Hepatocyte (in vitro differentiated cells): ENCODE data around the gene KIRREL1. TPM values are rescaled to one million over a fixed set of nuclear protein-coding genes. Genes with fewer than 3 reads are reported as not detected.
A peak's percentile ranks its signal among the peaks of the same experiment; 100 is the strongest.

Source experiments
- DNase-seq: peaks from one replicate; pipeline ENCODE4 v3.0.0-alpha.2; 2016; ENCODE audit warnings: low spot score
- H2AFZ ChIP-seq: fragments of 200-600 bp; sonication (generic); 2 replicates; pipeline ENCODE4 v1.6.0; 2016; ENCODE audit warnings: antibody characterized with exemption, mild to moderate bottlenecking
- H3K27ac ChIP-seq: fragments of 200-600 bp; sonication (generic); 2 replicates; pipeline ENCODE4 v1.5.1; 2016; ENCODE audit warnings: mild to moderate bottlenecking
- H3K27me3 ChIP-seq: fragments of 200-600 bp; sonication (generic); 2 replicates; pipeline ENCODE4 v1.6.1; 2016
- H3K36me3 ChIP-seq: fragments of 200-600 bp; sonication (generic); replicated peaks from 2 replicates; pipeline ENCODE4 v1.5.1; 2016; ENCODE audit warnings: low read depth; ENCODE audit not compliant: insufficient read depth
- H3K4me1 ChIP-seq: fragments of 200-600 bp; sonication (generic); 2 replicates; pipeline ENCODE4 v1.5.1; 2016; ENCODE audit warnings: mild to moderate bottlenecking, moderate library complexity; ENCODE audit not compliant: insufficient read depth
- H3K4me2 ChIP-seq: fragments of 200-600 bp; sonication (generic); 2 replicates; pipeline ENCODE4 v1.6.0; 2016
- H3K4me3 ChIP-seq: fragments of 200-600 bp; sonication (generic); 2 replicates; pipeline ENCODE4 v1.5.1; 2016; ENCODE audit warnings: mild to moderate bottlenecking
- H3K79me2 ChIP-seq: fragments of 200-600 bp; sonication (generic); 2 replicates; pipeline ENCODE4 v1.6.0; 2017; ENCODE audit warnings: mild to moderate bottlenecking
- H3K9me2 ChIP-seq: fragments of 200-600 bp; sonication (generic); replicated peaks from 2 replicates; pipeline ENCODE4 v1.6.0; 2017; ENCODE audit warnings: mild to moderate bottlenecking; ENCODE audit not compliant: insufficient read depth
- H3K9me3 ChIP-seq: fragments of 200-600 bp; sonication (generic); 2 replicates; pipeline ENCODE4 v1.5.1; 2016; ENCODE audit warnings: low read depth, mild to moderate bottlenecking
- H4K20me1 ChIP-seq: fragments of 200-600 bp; sonication (generic); 2 replicates; pipeline ENCODE4 v1.6.0; 2016; ENCODE audit warnings: mild to moderate bottlenecking; ENCODE audit not compliant: insufficient read depth, poor library complexity, severe bottlenecking
- CTCF ChIP-seq: fragments of 200-600 bp; sonication (generic); IDR thresholded peaks from 2 replicates; pipeline ENCODE4 v1.5.1; 2016; ENCODE audit warnings: antibody characterized with exemption, mild to moderate bottlenecking; ENCODE audit not compliant: poor library complexity
- EZH2 ChIP-seq: fragments of 200-600 bp; sonication (generic); IDR thresholded peaks from 2 replicates; pipeline ENCODE4 v1.6.1; 2016; ENCODE audit warnings: antibody characterized with exemption, mild to moderate bottlenecking, borderline replicate concordance
- EZH2phosphoT487 ChIP-seq: fragments of 200-600 bp; sonication (generic); IDR thresholded peaks from one replicate; pipeline ENCODE4 v1.6.1; 2018; ENCODE audit warnings: antibody characterized with exemption, mild to moderate bottlenecking, low read depth, moderate library complexity; ENCODE audit not compliant: unreplicated experiment, severe bottlenecking
- WGBS: methylation state at CpG from one replicate; pipeline ENCODE4 v1.1.6; 2016; ENCODE audit warnings: low lambda C conversion rate; ENCODE audit errors: missing lambda C conversion rate; 5-methylcytosine and 5-hydroxymethylcytosine counted together
- polyA plus RNA-seq: library from polyadenylated mRNA; unstranded; fragments of >200 nt; fragmentation: Nextera tagmentation; extraction: Ambion mirVana; gene quantifications from 2 replicates; pipeline ENCODE4 v1.2.1, GENCODE V29; 2016
- total RNA-seq: library from RNA; depleted of rRNA; stranded (reverse); fragments of >200 nt; gene quantifications from 2 replicates; pipeline ENCODE4 v1.2.3, GENCODE V29; 2014

Gene KIRREL1
- total RNA-seq: 33.5 and 47.1 TPM in 2 replicates
- 14.8 and 20.4 TPM in 2 replicates for polyA plus RNA-seq

DNA sequence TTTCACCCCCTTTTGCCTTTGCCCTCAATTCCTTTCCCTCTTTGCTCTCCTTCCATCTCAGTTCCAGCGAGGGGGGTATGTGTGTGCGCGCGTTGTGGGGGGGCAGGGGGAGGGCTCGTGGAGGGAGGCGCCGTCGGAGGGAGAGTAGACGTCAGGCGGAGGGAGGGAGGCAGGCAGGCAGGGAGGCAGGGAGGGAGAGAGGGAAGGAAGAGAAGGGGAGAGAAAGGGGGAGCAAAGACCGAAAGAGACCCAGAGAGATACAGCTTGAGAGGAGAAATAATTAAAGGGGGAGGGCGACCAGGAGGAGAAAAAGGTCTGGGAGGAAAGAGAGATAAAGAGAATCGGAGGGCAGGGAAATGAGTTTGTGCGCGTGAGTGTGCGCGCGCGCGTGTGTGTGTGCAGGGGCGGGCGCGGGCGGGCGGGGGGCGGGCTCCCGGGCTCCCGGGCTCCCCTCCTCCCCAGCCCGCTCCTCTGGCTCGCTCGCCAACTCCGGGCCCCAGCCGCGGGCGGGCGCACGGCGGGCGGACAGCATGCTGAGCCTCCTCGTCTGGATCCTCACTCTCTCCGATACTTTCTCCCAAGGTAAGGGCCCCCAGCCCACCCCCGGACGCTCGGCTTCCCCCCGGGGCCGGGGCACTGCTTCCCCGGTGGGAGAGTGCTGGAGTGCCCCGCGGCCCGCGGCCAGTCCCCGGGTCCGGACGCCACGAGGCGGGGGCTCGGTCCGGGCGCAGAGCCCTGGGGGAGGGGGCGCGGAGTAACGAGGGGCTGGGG, at the start of gene KIRREL1:
KIRREL1 (plus strand) TSS at position 499 of the 771 bp plus-strand sequence; CDS start at position 531, 32 bp downstream.
- Histone ChIP-seq H3K79me2 (peaks cover 55% of the 10 kb centered on the region), H2AFZ (peak within 1 kb of the TSS; percentile 99), H3K9me3 (no peaks in the 10 kb centered on the region), H3K9me2 (no peaks in the 10 kb centered on the region), H3K27me3 (peaks cover 9% of the 10 kb centered on the region), H3K27ac (peak within 1 kb of the TSS; percentile 97), H3K4me3 (peak within 1 kb of the TSS; percentile 100), H3K4me2 (peak within 1 kb of the TSS; percentile 88), H4K20me1 (peaks cover 13% of the 10 kb centered on the region), H3K4me1 (peaks cover 10% of the 10 kb centered on the region), H3K36me3 (no peaks in the 10 kb centered on the region)
- TF ChIP-seq EZH2 (no peak), EZH2phosphoT487 (no peak), CTCF (no peak)
- 4% methylated on average over 9 of the region's 62 CpGs for WGBS
- peak; percentile 86 for DNase-seq

GRCh38 chr1:157944663-157945280, 48.7 kb upstream of the KIRREL1 start:
- no peaks in the 10 kb centered on the region for H3K9me3 ChIP-seq
- no peaks in the 10 kb centered on the region for H4K20me1 ChIP-seq
- peaks cover 5% of the 10 kb centered on the region for H3K4me1 ChIP-seq
- peak; percentile 17 for DNase-seq
- no peaks in the 10 kb centered on the region for H3K27me3 ChIP-seq
- H3K4me3 ChIP-seq: no peak overlapping the region
- no peaks in the 10 kb centered on the region for H3K79me2 ChIP-seq
- no peak overlapping the region for H2AFZ ChIP-seq
- 60% methylated on average over 5 of the region's 5 CpGs for WGBS
- H3K36me3 ChIP-seq: no peaks in the 10 kb centered on the region
- H3K27ac ChIP-seq: no peak overlapping the region
- peak overlapping the region; percentile 2 for H3K4me2 ChIP-seq
- TF ChIP-seq EZH2 (no peak), EZH2phosphoT487 (no peak), CTCF (no peak)
- H3K9me2 ChIP-seq: no peaks in the 10 kb centered on the region

- Histone ChIP-seq H3K79me2 (no peaks in the 10 kb centered on the region), H2AFZ (no peak overlapping the region), H3K4me1 (peaks cover 17% of the 10 kb centered on the region), H3K9me3 (no peaks in the 10 kb centered on the region), H3K36me3 (no peaks in the 10 kb centered on the region), H3K27me3 (no peaks in the 10 kb centered on the region), H3K9me2 (no peaks in the 10 kb centered on the region), H4K20me1 (no peaks in the 10 kb centered on the region), H3K4me3 (no peak overlapping the region), H3K4me2 (no peak overlapping the region), H3K27ac (no peak overlapping the region)
- no peak for TF ChIP-seq EZH2phosphoT487
- TF ChIP-seq CTCF: peak; percentile 70
- WGBS: 60% methylated on average over 6 of the region's 6 CpGs
- DNase-seq: peak; percentile 77
Observed at GRCh38 chr1:157948312-157949073, 45.0 kb upstream of the KIRREL1 start.
